T-helper 2 cell treated with Interferon-gamma antibody and Interleukin-4, amounts not matched to agents 5 μg/mL and 100 μg/mL, for 36 hours (primary cell): ENCODE results near the gene CARD11.
"Not testable (repeated sequence)": the region's sequence is repeated elsewhere in the genome, so short reads cannot be mapped to it uniquely, and the experiment has no call there.

Experiments
- DNase-seq: peaks from one replicate; pipeline ENCODE4 v3.0.0; 2021; ENCODE audit warnings: low spot score
- H3K27ac Mint-ChIP-seq: one replicate; pipeline ENCODE4 v1.8.0; 2021; ENCODE audit warnings: mild to moderate bottlenecking, mixed read lengths
- H3K27me3 Mint-ChIP-seq: one replicate; pipeline ENCODE4 v1.8.0; 2021; ENCODE audit warnings: low read depth, mixed read lengths
- H3K36me3 Mint-ChIP-seq: one replicate; pipeline ENCODE4 v1.8.0; 2021; ENCODE audit warnings: low read depth, mixed read lengths
- H3K4me1 Mint-ChIP-seq: one replicate; pipeline ENCODE4 v1.8.0; 2021; ENCODE audit warnings: low read depth, mixed read lengths
- H3K4me3 Mint-ChIP-seq: one replicate; pipeline ENCODE4 v1.8.0; 2022; ENCODE audit warnings: mild to moderate bottlenecking, moderate library complexity, mixed read lengths
- H3K9me3 Mint-ChIP-seq: one replicate; pipeline ENCODE4 v1.8.0; 2021; ENCODE audit warnings: mixed read lengths

CARD11 gene

DNA sequence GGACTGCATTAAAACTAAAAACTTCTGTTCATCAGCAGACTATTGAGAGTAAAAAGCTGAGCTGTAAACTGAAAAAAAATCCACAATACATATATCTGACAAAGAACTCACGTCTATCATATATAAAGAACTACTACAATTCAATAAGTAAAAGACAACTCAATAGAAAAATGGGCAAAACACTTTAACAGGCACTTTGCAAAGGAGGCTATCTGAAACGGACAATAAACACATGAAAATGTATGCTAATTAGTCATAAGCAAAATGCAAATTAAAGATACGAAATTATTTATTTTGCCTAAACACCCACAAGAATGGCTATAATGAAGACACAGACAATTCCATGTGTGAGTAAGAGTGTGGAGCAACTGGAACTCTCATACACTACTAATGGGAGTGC, 18.1 kb downstream of the CARD11 start:
- Mint-ChIP-seq H3K27ac (no peak overlapping the region), H3K36me3 (peaks cover 77% of the 10 kb centered on the region), H3K9me3 (peaks cover 52% of the 10 kb centered on the region), H3K27me3 (no peaks in the 10 kb centered on the region), H3K4me1 (peaks cover 13% of the 10 kb centered on the region), H3K4me3 (no peak overlapping the region)
- no peak for DNase-seq

- Mint-ChIP-seq H3K27ac (no peak overlapping the region), H3K4me1 (peaks cover 6% of the 10 kb centered on the region), H3K9me3 (peaks cover 61% of the 10 kb centered on the region), H3K36me3 (peaks cover 75% of the 10 kb centered on the region), H3K4me3 (no peak overlapping the region), H3K27me3 (no peaks in the 10 kb centered on the region)
- DNase-seq = no peak
Observed at GRCh38 chr7:3021825-3022224, 21.8 kb downstream of the CARD11 start.

GRCh38 chr7:3021224-3021623, 22.4 kb downstream of the CARD11 start:
- H3K4me3 Mint-ChIP-seq, H3K27ac Mint-ChIP-seq, DNase-seq, H3K4me1 Mint-ChIP-seq, H3K27me3 Mint-ChIP-seq: not testable (repeated sequence)
- peaks cover 60% of the 10 kb centered on the region for H3K9me3 Mint-ChIP-seq
- H3K36me3 Mint-ChIP-seq = peaks cover 76% of the 10 kb centered on the region

GRCh38 chr7:3020416-3020815, 23.3 kb downstream of the CARD11 start:
- H3K27me3 Mint-ChIP-seq = no peaks in the 10 kb centered on the region
- no peak for DNase-seq
- no peak overlapping the region for H3K27ac Mint-ChIP-seq
- peaks cover 53% of the 10 kb centered on the region for H3K9me3 Mint-ChIP-seq
- H3K4me3 Mint-ChIP-seq = no peak overlapping the region
- peaks cover 69% of the 10 kb centered on the region for H3K36me3 Mint-ChIP-seq
- H3K4me1 Mint-ChIP-seq = peaks cover 6% of the 10 kb centered on the region

DNA sequence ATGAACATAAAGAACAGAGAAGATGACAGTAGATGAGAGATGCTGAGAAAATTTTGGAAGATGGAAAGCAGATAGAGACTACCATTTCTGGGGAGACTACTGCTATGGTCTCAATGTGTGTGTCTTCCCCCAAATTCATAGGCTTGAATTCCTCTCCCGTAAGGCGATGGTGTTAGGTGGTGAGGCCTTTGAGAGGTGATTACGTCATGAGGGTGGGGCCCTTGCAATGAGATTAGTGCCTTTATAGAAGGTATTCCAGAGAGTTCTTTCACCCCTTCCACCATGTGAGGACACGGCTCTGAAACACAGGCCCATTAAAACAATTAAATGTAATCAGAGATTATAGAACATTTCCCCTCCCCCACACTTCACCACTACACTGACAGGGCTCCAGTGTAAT, 23.9 kb downstream of the CARD11 start:
- peaks cover 6% of the 10 kb centered on the region for H3K4me1 Mint-ChIP-seq
- no peak overlapping the region for H3K27ac Mint-ChIP-seq
- no peak for DNase-seq
- no peak overlapping the region for H3K4me3 Mint-ChIP-seq
- H3K36me3 Mint-ChIP-seq = peaks cover 66% of the 10 kb centered on the region
- peaks cover 47% of the 10 kb centered on the region for H3K9me3 Mint-ChIP-seq
- no peaks in the 10 kb centered on the region for H3K27me3 Mint-ChIP-seq

DNA sequence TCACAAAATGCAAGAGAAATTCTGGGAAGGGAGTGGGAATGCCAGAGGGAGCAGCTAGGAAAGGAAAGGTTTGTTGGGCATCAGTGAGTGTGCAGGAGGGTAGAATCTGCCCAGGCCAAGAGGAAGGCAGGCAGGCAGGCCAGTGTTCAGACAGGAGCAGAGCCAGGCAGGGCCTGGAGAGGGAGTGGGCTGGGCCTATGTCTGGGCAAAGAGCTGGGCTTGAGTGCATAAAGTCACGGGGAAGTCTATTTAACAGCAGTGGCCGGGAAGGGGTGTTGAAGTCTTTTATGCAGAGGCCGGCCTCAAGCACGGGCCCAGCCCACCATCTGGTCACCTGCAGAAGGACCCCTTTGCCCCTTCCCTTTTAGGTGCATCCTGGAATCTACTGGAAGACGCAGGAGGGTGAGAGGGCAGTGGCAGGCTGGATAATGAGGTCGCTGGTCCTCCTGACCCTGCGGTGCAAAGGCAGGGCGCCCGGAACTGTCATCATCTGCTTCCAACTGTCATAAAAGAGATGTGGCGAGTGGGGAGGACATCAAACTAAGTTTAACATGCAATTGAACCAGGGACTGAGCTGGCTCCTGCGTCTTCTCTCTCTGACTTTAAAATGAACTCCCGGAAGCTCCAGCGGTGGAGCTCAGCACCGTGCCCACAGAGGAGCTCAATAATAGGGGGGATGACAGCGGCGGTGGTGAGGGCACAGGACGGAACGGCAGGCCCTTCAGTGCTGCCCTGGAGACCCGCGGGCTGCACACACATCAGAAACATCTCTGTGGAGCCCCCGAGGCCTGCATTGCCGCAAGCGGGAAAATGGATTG, 29.5 kb downstream of the CARD11 start:
- no peak for DNase-seq
- Mint-ChIP-seq H3K27me3 (no peaks in the 10 kb centered on the region), H3K9me3 (no peaks in the 10 kb centered on the region), H3K36me3 (peaks cover 37% of the 10 kb centered on the region), H3K4me1 (peaks cover 20% of the 10 kb centered on the region), H3K4me3 (no peak overlapping the region), H3K27ac (no peak overlapping the region)

GRCh38 chr7:3011211-3011852, 32.3 kb downstream of the CARD11 start:
- no peak for DNase-seq
- Mint-ChIP-seq H3K4me1 (peaks cover 27% of the 10 kb centered on the region), H3K36me3 (peaks cover 40% of the 10 kb centered on the region), H3K27me3 (no peaks in the 10 kb centered on the region), H3K4me3 (no peak overlapping the region), H3K27ac (peak overlapping the region; percentile 0), H3K9me3 (no peaks in the 10 kb centered on the region)

GRCh38 chr7:3010161-3010560, 33.5 kb downstream of the CARD11 start:
- Mint-ChIP-seq H3K9me3 (no peaks in the 10 kb centered on the region), H3K36me3 (peaks cover 43% of the 10 kb centered on the region), H3K4me1 (peaks cover 27% of the 10 kb centered on the region), H3K27me3 (no peaks in the 10 kb centered on the region), H3K27ac (no peak overlapping the region), H3K4me3 (no peak overlapping the region)
- no peak for DNase-seq

DNA sequence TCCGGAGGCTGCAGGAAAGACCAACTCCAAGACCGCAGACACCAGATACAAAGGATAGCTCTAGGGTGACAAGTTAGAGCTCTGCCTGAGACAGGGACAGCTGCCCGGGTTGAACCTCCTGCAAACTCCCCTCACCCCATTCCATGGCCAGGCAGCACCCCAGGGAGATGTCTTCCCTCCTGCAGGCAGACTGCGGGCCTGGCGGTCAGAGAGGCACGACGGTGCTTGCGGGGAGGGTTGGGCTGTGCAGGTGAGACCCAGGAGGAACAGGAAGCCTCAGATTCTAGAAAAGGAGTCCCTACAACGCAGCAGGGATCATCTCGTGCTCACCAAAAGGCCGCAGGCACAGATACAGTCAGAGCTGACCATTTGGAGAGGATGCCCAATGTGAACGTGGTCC, 34.6 kb downstream of the CARD11 start:
- Mint-ChIP-seq H3K36me3 (peaks cover 34% of the 10 kb centered on the region), H3K4me3 (no peak overlapping the region), H3K9me3 (no peaks in the 10 kb centered on the region), H3K4me1 (peaks cover 27% of the 10 kb centered on the region), H3K27ac (no peak overlapping the region), H3K27me3 (no peaks in the 10 kb centered on the region)
- DNase-seq = no peak

DNA sequence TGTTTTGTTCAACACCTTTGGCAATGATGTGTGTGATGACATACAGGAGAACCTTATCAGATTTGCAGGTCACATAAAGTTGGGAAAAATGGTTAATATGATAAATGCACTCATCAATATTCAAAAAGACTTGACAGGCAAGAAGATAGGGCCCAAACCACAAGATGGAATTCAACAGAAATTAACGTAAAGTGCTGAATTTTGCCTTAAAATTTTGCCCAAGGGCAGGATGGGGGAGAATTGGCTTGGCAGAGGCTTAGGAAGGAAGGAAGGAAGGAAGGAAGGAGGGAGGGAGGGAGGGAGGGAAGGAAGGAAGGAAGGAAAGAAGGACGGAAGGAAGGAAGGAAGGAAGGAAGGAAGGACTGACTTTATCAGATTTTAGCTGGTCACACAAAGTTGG, 35.3 kb downstream of the CARD11 start:
- Mint-ChIP-seq H3K36me3 (peaks cover 35% of the 10 kb centered on the region), H3K27ac (no peak overlapping the region), H3K4me1 (peaks cover 27% of the 10 kb centered on the region), H3K9me3 (no peaks in the 10 kb centered on the region), H3K4me3 (no peak overlapping the region), H3K27me3 (no peaks in the 10 kb centered on the region)
- DNase-seq = no peak

GRCh38 chr7:3007696-3008095, 36.0 kb downstream of the CARD11 start:
- H3K36me3 Mint-ChIP-seq = peaks cover 32% of the 10 kb centered on the region
- DNase-seq = no peak
- no peaks in the 10 kb centered on the region for H3K9me3 Mint-ChIP-seq
- H3K4me3 Mint-ChIP-seq = no peak overlapping the region
- H3K4me1 Mint-ChIP-seq = peaks cover 24% of the 10 kb centered on the region
- no peaks in the 10 kb centered on the region for H3K27me3 Mint-ChIP-seq
- H3K27ac Mint-ChIP-seq = no peak overlapping the region

- Mint-ChIP-seq H3K4me3 (no peak overlapping the region), H3K27me3 (no peaks in the 10 kb centered on the region), H3K27ac (no peak overlapping the region), H3K4me1 (peaks cover 11% of the 10 kb centered on the region), H3K9me3 (no peaks in the 10 kb centered on the region), H3K36me3 (peaks cover 42% of the 10 kb centered on the region)
- DNase-seq = no peak
Observed at GRCh38 chr7:3005257-3005656, 38.4 kb downstream of the CARD11 start.

- Mint-ChIP-seq H3K4me1 (peaks cover 7% of the 10 kb centered on the region), H3K27me3 (no peaks in the 10 kb centered on the region), H3K4me3 (no peak overlapping the region), H3K36me3 (peaks cover 53% of the 10 kb centered on the region), H3K27ac (no peak overlapping the region), H3K9me3 (no peaks in the 10 kb centered on the region)
- no peak for DNase-seq
Observed at GRCh38 chr7:3003936-3004335, 39.7 kb downstream of the CARD11 start.

DNA sequence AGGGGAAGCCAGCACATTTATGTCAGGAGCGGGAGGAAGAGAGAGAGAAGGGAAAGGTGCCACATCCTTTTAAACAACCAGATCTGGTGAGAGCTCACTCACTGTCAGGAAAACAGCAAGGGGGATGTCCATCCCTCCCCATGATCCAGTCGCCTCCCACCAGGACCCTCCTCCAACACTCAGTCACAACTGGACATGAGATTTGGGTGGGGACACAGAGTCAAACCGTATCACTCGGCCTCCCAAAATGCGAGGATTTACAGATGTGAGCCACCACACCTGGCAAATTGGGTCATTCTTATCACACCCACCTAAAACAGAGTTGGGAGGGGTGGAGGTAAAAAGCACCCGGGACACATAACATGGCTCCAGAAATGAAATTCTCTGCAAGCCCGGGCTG, 41.0 kb downstream of the CARD11 start:
- H3K4me3 Mint-ChIP-seq = no peak overlapping the region
- H3K36me3 Mint-ChIP-seq = peaks cover 52% of the 10 kb centered on the region
- H3K4me1 Mint-ChIP-seq = no peaks in the 10 kb centered on the region
- no peak for DNase-seq
- H3K9me3 Mint-ChIP-seq = no peaks in the 10 kb centered on the region
- no peak overlapping the region for H3K27ac Mint-ChIP-seq
- H3K27me3 Mint-ChIP-seq = no peaks in the 10 kb centered on the region
